HG03469 (cell line): ENCODE data around the gene C1S.

Experiments
- ATAC-seq: cut with Tn5 transposase; IDR thresholded peaks from one replicate; pipeline ENCODE4 v1.9.1; 2021; ENCODE audit warnings: mild to moderate bottlenecking, moderate library complexity, moderate number of reproducible peaks; ENCODE audit not compliant: unreplicated experiment

C1S gene

DNA sequence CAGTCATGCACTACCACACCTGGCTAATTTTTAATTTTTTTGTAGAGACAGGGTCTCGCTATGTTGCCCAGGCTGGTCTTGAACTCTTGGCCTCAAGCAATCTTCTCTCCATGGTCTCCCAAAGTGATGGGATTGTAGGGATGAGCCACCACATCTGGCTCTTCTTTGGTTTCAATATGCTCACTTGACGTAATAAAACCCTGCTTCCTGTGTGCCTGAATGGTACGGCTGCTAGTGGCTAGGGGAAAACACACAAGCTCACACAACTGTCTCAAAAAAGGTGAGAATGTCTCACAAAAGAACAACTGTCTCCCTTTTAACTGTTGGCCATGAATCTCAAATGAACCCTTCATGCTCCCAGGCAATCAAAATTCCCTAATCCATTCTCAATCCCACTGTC is 15.0 kb downstream of the C1S start:
- no peak for ATAC-seq

DNA sequence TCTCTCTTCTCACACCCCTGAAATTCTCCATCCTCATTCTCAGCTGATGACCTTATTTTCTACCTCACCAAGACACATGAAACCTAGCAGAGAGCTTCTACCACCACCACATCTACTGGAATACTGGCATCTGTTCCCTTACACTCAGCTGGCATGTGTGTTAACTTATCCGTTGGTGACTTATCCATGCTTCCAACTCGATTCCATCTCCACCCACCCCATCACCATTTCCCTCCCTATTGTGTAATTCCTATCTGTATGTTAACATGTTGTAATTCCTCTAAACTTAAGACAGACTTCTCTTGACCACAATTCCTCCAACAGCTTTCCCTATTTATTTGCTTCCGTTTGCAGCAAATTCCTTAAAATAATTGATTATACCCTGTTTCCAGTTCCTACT is 15.4 kb downstream of the C1S start:
- ATAC-seq = no peak

DNA sequence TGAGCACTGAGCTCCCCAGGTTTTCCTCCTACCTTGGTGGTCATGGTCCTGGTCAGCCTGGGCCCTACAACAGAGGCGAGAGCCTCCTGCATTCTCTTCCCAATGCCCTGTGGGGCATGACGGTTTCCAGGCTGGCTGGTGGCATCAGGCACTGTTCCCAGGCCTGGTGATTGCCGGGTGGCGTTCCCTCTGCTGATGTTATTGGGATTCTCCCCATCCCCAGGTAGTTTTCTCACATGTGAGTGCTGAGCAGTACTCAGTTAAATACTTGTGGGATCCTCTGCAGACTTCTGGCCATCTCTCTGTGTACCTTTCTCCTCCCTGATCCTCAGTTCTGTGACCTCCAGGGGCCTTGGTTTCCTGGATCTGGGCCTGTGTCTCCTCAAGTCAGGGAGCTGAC is 16.0 kb downstream of the C1S start:
- no peak for ATAC-seq

DNA sequence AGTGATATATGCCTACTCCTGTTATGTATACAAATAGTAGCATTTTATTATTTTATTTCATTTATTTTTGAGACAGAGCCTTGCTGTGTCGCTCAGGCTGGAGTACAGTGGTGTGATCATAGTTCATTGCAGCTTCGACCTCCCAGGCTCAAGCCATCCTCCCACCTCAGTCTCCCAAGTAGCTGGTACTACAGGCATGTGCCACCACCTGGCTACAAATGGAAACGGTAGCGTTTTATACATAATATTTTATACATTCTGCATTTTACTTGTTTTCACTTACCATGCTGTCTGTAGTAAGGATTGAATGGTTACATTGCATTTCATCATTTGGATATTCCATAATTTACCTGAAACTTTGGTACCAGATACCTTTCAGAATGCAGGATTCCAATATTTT is 17.6 kb downstream of the C1S start:
- no peak for ATAC-seq

DNA sequence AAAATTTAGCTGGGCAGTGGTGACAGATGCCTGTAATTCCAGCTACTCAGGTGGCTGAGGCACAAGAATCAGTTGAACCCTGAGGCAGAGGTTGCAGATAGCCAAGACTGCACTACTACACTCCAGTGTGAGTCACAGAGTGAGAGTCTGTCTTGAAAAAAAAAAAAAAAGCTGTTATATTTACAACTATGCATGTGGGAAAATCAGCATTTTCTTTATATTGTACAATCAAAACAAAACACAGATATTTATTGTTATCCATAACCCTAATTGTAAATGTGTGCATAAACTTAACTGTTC is 19.3 kb downstream of the C1S start:
- ATAC-seq = no peak

DNA sequence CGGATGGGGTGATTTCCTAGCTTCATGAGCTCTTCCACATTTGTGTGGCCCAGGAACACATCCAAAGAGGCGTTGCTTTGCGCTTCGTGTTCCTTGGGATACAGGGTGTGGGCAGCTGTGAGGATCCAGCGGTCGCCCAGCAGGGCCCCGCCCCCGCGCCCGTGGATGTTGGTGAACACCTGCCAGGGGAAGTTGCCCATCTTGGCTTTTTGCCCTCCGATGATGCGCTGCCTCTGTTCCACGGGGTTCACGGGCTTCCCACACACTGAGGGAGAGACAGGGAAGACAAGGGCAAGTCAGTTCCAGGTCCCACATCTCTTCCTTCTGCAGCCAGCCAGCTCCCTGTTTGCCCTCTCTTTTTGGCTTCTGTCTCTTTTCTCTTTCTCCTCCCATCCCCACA is 20.5 kb downstream of the C1S start:
- no peak for ATAC-seq

DNA sequence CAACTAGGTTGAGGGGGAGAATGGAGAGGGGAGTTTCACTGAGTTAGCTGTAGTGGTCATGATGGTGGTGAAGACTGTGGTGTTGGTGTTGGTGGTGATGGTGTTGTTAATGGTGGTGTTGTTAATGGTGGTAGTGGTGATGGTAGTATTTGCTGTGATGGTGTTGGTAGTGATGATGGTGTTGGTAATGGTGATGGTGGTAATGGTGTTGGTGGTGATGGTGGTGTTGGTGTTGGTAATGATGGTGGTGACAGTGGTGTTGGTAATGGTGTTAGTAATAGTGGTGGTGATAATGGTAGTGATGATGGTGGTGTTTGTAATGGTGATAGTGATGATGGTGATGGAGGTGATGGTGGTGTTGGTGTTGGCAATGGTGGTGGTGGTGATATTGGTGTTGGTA is 22.6 kb downstream of the C1S start:
- no peak for ATAC-seq

DNA sequence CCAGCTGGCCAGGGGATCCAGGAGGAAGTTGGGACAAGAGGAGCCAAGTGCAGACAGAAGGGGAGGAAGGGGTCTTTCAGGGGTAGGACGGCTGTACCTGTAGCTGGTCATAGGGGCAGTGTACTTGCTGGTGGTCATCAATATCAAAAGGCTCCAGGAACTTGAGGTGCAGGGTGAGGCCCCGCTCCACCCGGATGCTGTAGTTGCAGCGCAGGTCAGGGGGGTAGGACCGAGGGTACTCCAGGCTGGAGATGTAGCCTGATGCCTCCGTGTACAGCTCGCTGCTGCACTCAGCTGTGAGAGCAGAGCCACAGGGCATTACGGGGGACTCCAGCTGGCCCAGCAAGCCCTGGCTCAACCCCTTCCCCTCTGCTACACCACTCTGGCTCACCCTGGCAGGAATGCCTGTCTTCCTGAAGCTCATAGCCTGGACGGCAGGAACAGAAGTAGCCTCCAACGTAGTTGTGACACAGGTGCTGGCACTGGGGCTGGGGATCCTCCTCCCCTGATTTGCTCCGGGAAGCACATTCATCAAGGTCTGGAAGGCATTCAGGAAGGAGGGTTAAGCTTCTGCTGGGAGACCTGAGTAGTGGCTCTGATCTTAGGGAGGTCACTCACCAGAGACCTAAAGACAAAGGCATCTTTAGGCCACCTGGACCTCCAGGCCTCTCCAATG is 28.8 kb downstream of the C1S start:
- ATAC-seq = no peak

DNA sequence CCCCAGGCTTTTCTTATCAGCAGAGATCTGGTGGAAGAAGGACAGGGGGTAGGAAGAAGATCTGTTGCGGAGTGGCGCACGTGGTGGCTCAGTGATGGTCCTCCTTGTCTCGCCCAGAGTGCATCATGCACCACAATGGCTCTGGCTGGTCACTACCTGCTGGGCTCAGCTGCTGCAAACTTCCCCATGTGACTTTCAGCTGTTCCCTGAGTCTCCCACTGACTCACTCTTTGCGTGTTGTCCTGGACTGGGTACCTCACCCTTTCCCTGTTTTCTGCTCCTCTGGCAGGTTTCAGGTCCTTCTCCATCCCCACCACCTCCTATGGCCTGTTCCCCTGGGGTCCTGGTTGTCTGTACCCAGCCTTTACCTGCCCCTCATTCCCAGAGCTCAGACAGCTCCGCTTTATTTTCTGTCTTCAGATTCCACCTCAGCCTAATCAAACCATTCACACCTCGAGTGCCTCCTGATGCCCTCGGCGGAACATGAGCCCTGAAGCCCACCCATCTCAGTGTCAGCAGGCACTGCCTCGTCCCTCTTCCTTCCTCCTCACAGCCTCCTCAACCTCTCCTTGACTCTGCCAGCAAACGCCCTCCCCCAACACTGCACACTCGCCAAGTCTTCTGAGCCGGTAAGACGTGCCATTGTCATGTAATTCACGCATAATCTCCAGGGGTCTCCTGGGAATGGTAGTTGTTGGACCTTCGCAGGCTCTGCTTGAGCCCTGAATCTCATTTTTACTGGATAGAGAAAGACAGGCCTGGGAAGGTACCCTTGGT is 29.9 kb downstream of the C1S start:
- ATAC-seq = no peak

DNA sequence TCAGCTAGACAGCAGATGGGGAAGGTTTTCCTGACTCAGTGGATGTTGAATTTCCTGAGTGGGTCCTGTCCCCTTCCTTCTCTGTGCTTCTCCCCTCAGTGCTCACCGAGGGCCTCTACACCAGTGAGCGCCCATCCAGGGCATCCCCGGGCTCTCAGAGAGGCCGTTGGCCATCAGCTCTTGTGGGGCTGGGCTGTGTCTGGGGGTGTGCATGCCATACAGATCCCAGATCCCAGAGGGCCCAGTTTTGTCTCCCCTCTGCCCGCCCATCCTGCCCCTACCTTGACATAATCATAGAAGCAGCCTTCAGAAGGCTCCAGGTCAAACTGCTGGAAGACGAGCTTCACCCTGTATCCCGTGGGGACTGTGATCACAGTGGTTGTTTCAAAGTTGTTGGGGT is 30.7 kb downstream of the C1S start:
- ATAC-seq = no peak

DNA sequence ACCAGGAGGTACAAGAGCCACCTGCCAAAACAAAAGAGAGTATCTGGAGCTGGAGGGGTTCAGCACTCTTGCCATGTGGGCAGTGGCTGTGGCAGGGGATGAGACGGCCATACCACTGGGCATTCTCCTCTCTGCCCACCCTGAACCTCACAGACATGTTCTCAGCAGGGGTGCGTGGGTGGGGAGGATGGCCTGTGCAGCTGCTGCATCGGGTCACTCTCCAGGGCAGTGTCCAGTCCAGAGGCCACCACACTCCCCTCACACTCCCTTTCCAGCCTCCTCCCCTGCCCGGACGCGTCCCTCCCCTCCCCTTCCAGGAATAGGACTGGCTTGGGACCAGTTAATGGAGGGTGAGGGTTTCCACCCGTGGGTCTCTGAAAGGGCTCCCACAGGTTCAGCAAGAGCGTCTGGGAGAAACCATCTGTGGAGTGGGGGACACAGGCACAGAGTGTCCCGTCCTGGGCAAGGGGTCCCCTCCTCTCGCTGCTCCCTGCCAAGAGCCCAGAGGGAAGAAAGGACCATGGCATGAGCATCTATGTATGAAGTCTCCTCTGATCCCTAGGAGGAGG is 31.2 kb downstream of the C1S start:
- no peak for ATAC-seq

DNA sequence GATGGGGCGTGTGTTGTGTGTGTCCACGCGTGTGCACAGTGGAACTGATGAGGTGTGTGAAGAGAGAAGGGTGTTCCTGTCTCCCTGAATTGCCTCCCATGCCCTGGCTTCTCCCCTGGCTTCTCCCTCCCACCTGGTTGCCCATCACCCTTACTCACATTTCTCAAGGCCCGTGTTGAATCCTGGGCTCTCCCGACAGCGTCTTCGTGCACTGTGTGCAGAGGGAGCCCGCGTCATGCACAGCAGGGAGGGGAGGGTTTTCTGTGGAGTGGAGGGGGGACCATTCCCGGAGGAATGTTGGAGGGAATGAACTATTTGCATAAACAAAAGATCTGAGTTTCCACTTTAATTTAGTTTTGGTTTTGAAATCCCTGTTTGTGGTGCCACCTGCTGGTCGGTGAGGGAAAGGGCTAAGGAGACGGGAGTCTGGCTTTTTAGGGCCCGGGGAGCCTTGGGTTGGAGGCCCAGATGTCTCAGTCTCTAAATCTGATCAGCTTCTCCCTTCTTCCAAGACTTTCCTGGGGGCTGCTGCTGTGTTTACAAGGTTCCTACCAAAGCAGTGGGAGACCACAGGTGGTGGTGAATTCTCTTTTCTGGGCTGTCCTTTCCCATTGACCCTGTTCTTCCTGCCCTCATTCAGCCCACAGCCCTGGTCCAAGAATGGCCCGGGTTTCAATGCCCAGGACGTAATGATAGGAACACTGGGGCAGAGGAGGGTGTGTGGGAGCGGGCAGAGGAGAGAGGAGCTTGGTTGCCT is 31.9 kb downstream of the C1S start, which contains the start of gene C1R:
Gene C1R, minus strand, starts transcription at position 217 of the 757 bp plus-strand sequence. Its CDS starts 57 bp downstream, at position 160.
- no peak for ATAC-seq

DNA sequence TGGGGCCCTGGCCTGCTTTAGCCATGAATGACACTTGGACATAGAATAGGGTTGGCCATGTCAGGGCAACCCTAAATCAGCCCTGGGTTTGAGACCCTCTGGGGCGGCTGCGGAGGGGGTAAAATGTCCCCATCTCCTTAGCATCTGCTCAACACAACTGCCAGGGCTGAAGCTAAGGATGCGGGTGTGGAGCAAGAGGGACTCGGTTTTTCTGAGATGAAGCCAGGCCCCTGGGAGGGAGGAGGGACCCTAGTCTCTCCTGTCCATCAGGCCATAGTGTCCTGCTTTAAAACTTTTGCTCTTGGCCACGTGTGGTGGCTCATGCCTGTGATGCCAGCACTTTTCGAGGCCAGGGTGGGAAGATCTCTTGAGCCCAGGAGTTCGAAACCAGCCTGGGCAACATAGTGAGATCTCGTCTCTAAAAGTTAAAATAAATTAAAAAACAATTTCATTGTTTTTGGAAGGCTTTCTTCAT is 32.5 kb downstream of the C1S start:
- ATAC-seq = no peak

DNA sequence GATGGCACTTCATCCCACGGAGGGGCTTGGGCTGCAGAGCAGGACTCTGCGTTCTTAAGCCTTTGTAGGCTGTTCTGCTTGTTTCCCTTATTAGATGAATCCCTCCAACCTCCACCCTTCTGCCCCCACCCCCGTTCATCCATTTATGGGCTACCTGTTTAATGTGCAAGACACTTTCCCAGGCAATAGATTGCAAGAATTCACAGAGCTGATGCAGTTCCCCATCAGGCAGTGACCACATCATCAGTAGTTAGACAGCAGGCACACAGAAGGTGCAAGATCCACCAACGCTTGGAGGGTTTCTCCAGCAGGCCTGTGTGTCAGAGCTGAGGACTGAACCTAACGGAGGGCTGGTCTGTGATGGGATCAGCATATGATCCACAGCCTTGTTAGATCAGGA is 33.0 kb downstream of the C1S start:
- ATAC-seq = no peak

DNA sequence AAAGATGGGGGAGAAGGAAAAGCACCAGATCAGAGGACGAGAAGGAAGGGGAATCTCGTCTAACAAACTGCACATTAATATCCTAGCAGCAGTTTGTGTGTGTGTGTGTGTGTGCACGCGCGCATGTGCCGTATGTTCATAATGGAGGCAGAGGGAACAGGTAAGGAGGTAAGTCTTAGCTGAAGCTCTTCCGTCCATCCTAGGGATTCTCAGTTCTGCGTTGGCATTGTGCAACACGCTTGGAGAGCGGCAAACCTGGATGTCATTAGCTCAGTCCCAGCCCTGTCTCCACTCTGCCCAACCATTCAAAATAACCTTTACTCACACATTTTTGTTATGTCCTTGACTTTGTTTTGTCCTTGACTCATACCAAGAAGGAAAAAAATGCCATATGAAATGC is 33.4 kb downstream of the C1S start:
- ATAC-seq = no peak

DNA sequence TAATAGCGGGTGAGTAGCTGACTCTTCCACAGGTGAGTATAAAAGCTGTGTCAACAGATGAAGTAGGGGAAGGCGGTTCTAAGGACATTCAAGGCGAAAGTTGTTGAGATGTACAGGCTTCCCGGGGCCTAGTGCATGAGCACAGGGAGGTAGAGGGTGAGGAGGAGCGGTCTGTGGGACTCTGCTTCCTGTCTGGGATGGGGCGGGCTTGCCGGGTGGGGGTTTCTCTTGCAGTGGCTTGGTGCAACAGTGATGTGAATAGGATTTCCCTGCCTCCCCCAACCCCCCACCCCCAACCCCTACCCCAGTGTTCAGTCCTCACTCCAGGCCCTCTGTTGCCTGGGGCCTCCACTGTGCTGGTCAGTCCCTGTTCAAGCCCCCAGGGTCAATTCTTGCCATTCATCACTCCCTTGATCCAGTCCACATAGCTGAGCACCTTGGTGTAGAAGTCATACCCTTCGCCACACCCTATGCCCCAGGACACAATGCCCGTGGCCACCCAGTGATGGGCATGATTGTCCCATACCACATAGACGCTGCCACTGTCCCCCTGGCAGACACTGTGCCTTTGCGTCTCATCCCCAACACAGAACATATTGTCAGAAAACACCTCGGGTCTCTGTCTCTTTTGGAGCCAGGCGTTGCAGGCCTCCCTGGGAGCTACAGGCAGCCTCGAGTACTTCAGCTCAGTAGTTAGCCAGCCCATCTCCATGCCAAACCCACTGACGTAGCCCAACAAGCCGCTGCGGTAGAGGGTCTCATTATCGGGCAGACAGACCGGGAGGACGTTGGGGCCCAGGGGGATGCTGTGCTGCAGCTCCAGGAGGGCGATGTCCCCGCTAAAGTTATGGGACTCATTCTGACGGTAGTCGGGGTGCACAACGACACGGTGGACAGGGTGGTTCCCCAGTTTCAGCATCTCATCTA is 35.8 kb downstream of the C1S start:
- no peak for ATAC-seq

DNA sequence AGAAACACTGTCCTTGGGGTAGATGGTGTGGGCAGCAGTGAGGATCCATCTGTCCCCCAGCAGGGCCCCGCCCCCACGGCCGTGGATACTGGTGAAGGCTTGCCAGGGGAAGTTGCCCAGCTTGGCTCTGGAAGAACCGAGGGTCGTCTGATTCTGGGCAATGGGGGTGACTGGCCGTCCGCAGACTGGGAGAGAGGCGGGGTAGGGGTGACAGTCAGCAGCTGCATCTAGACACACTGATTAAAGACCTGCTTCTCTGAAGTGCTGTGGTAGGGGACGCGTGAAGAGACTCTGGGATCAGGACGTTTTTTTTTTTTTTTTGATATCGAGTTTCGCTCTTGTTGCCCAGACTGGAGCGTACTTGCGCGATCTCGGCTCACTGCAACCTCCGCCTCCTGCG is 36.5 kb downstream of the C1S start:
- no peak for ATAC-seq

DNA sequence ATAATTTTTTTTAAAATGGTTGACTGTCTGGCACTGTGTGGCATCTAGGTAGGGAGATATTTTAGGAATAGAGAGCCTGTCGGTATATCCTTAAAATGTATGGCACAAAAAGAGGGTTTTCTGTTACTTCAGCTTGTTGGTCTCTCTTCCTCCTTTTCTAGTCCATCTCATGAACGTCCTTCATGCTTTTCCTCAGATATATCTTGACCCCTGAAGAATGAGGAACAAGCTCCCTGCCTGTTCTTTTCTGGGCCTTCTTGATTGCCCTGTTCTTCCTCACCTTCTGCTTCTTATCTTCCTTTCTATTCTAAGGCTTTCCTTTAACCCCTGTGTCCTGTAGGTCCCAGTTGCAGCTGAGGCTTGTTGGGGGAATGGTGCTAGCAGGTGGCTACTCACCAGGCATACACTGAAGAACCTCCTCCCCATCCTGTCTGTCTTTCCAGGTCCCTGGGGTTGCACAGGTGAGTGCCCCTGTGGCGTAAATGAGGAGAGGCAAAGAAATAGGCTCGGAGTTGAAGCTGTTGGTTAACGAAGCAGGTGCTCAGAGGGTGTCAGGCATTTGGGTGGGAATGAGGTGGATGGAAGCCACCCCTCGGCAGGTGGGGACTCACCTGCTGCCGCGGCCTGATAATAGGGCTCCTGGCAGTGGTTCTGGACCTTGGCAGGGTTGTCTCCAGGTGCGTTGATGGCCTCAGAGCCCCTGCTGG is 38.9 kb downstream of the C1S start:
- no peak for ATAC-seq

DNA sequence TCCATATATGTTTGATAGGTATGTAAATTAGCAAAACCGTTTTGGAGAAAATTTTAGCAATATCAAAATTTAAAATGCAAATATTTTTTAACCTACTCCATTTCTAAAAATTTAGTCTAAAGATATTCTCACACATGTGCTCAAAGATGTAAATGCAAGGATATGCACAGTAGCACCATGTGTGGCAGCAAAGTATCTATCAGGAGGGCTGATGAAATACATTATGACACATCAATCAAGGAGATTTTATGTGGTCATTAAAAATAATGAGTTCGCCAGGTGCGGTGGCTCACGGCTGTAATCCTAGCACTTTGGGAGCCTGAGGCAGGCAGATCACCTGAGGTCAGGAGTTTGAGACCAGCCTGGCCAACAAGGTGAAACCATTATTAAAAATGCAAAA is 39.7 kb downstream of the C1S start:
- no peak for ATAC-seq
